Karpas-422 (cell line): Measurements from ENCODE around the gene UST. TPM values are rescaled to one million over a fixed set of nuclear protein-coding genes. Genes with fewer than 3 reads are reported as not detected.

Source experiments
- DNase-seq: peaks from one replicate; pipeline ENCODE4 v3.0.0-alpha.2; 2015
- H2AFZ ChIP-seq: fragments of 200-600 bp; sonication (generic); 2 replicates; pipeline ENCODE4 v1.6.1; 2014; ENCODE audit warnings: antibody characterized with exemption, low read length, mixed read lengths
- H3K27ac ChIP-seq: fragments of 200-600 bp; sonication (generic); 2 replicates; pipeline ENCODE4 v1.5.1; 2014; ENCODE audit warnings: mild to moderate bottlenecking, low read length, moderate library complexity
- H3K27me3 ChIP-seq: fragments of 200-600 bp; sonication (generic); 2 replicates; pipeline ENCODE4 v1.6.1; 2014; ENCODE audit warnings: low read length, mixed read lengths
- H3K36me3 ChIP-seq: fragments of 200-600 bp; sonication (generic); 2 replicates; pipeline ENCODE4 v1.6.1; 2014; ENCODE audit warnings: low read length, mixed read lengths; ENCODE audit not compliant: insufficient read depth
- H3K4me1 ChIP-seq: fragments of 200-600 bp; sonication (generic); 2 replicates; pipeline ENCODE4 v1.6.1; 2014; ENCODE audit warnings: mild to moderate bottlenecking, low read length, mixed read lengths
- H3K4me2 ChIP-seq: fragments of 200-600 bp; sonication (generic); 2 replicates; pipeline ENCODE4 v1.6.1; 2014; ENCODE audit warnings: low read length, low read depth, mild to moderate bottlenecking; ENCODE audit not compliant: poor library complexity, severe bottlenecking
- H3K4me3 ChIP-seq: fragments of 200-600 bp; sonication (generic); 2 replicates; pipeline ENCODE4 v1.5.1; 2014; ENCODE audit warnings: mild to moderate bottlenecking, antibody characterized with exemption, low read length, mixed read lengths
- H3K79me2 ChIP-seq: fragments of 200-600 bp; sonication (generic); 2 replicates; pipeline ENCODE4 v1.6.1; 2014; ENCODE audit warnings: mild to moderate bottlenecking, low read length, mixed read lengths
- H3K9ac ChIP-seq: fragments of 200-600 bp; sonication (generic); 2 replicates; pipeline ENCODE4 v1.6.0; 2014; ENCODE audit warnings: low read length
- H3K9me2 ChIP-seq: fragments of 200-600 bp; sonication (generic), shearing (Covaris generic); replicated peaks from 2 replicates; pipeline ENCODE4 v1.6.0; 2014; ENCODE audit warnings: mild to moderate bottlenecking, low read length, moderate library complexity; ENCODE audit not compliant: insufficient read depth
- H3K9me3 ChIP-seq: fragments of 300-700, 200-600 bp; sonication (generic); 2 replicates; pipeline ENCODE4 v1.6.1; 2014; ENCODE audit warnings: low read length, mixed read lengths
- H4K20me1 ChIP-seq: fragments of 200-600 bp; sonication (generic); 2 replicates; pipeline ENCODE4 v1.6.1; 2014; ENCODE audit warnings: mild to moderate bottlenecking, antibody characterized with exemption, low read length, low read depth; ENCODE audit not compliant: insufficient read depth
- total RNA-seq: library from RNA; depleted of rRNA; stranded (reverse); fragments of >200 nt; shearing (Covaris generic); gene quantifications from 2 replicates; pipeline ENCODE4 v1.2.3, GENCODE V29; 2014; ENCODE audit warnings: low replicate concordance

Gene UST
- total RNA-seq, 1 experiment from 2014 or later = 0.15 TPM

DNA sequence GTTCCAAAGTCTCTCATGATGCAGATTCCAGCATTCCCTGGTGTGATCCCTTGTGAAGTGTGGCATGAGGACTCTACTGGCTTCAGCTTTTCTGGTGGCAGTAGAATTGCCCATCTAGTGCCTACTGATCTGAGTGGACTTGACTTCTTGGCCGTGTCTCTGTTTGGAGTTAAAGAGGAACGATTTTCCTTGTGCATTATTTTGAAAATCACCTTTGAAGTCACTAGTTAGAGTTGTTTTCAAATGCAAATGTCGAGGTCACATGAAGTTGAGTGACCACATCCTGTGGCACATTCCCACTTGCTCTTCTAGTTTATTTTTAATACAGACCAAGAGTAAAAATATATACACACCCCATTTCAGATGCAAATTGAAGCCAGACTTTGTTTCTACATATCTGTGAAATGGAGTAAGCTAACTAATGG lies 300.0 kb downstream of the UST start:
- Histone ChIP-seq H3K27ac (no peak overlapping the region), H3K27me3 (no peaks in the 10 kb centered on the region), H3K36me3 (no peaks in the 10 kb centered on the region), H3K4me1 (peaks cover 4% of the 10 kb centered on the region; the same call in 1 of the 2 replicates), H3K79me2 (no peaks in the 10 kb centered on the region), H3K9ac (no peak overlapping the region), H3K4me3 (no peak overlapping the region), H3K4me2 (no peak overlapping the region), H3K9me3 (no peaks in the 10 kb centered on the region), H2AFZ (no peak overlapping the region), H4K20me1 (no peaks in the 10 kb centered on the region), H3K9me2 (no peaks in the 10 kb centered on the region)
- DNase-seq = no peak

- Histone ChIP-seq H3K9me3 (no peaks in the 10 kb centered on the region), H3K9me2 (no peaks in the 10 kb centered on the region), H3K4me3 (no peak overlapping the region), H3K36me3 (no peaks in the 10 kb centered on the region), H3K27me3 (no peaks in the 10 kb centered on the region), H3K79me2 (no peaks in the 10 kb centered on the region), H3K9ac (no peak overlapping the region), H3K27ac (no peak overlapping the region), H3K4me2 (no peak overlapping the region), H3K4me1 (peaks cover 4% of the 10 kb centered on the region; the same call in 1 of the 2 replicates), H2AFZ (no peak overlapping the region), H4K20me1 (no peaks in the 10 kb centered on the region)
- no peak for DNase-seq
These were observed 302.4 kb downstream of the UST start for GRCh38 chr6:149049230-149049629.

- Histone ChIP-seq H3K36me3 (no peaks in the 10 kb centered on the region), H3K27me3 (no peaks in the 10 kb centered on the region), H3K9ac (no peak overlapping the region), H3K9me3 (no peaks in the 10 kb centered on the region), H3K4me2 (no peak overlapping the region), H4K20me1 (no peaks in the 10 kb centered on the region), H2AFZ (no peak overlapping the region), H3K9me2 (no peaks in the 10 kb centered on the region), H3K4me1 (peaks cover 4% of the 10 kb centered on the region; the same call in 1 of the 2 replicates), H3K79me2 (no peaks in the 10 kb centered on the region), H3K4me3 (no peak overlapping the region), H3K27ac (no peak overlapping the region)
- DNase-seq = no peak
These were observed 303.3 kb downstream of the UST start for GRCh38 chr6:149050160-149050559.

- H2AFZ ChIP-seq = no peak overlapping the region
- H3K9me3 ChIP-seq = no peaks in the 10 kb centered on the region
- no peaks in the 10 kb centered on the region for H3K36me3 ChIP-seq
- H3K9me2 ChIP-seq = no peaks in the 10 kb centered on the region
- no peak overlapping the region for H3K4me3 ChIP-seq
- H4K20me1 ChIP-seq = no peaks in the 10 kb centered on the region
- H3K4me2 ChIP-seq = no peak overlapping the region
- DNase-seq = no peak
- no peak overlapping the region for H3K9ac ChIP-seq
- no peak overlapping the region for H3K27ac ChIP-seq
- H3K79me2 ChIP-seq = no peaks in the 10 kb centered on the region
- H3K27me3 ChIP-seq = no peaks in the 10 kb centered on the region
- no peaks in the 10 kb centered on the region for H3K4me1 ChIP-seq
These were observed 305.7 kb downstream of the UST start for GRCh38 chr6:149052350-149053106.

GRCh38 chr6:149053848-149054558 lies 307.2 kb downstream of the UST start:
- H3K4me3 ChIP-seq = no peak overlapping the region
- no peaks in the 10 kb centered on the region for H3K36me3 ChIP-seq
- H3K27ac ChIP-seq = no peak overlapping the region
- H3K4me1 ChIP-seq = no peaks in the 10 kb centered on the region
- no peak overlapping the region for H2AFZ ChIP-seq
- H3K4me2 ChIP-seq = no peak overlapping the region
- no peak for DNase-seq
- no peaks in the 10 kb centered on the region for H3K27me3 ChIP-seq
- H3K79me2 ChIP-seq = no peaks in the 10 kb centered on the region
- no peaks in the 10 kb centered on the region for H4K20me1 ChIP-seq
- H3K9me3 ChIP-seq = no peaks in the 10 kb centered on the region
- H3K9me2 ChIP-seq = no peaks in the 10 kb centered on the region
- no peak overlapping the region for H3K9ac ChIP-seq

- Histone ChIP-seq H3K27me3 (no peaks in the 10 kb centered on the region), H3K36me3 (no peaks in the 10 kb centered on the region), H3K4me3 (no peak overlapping the region), H3K9me2 (no peaks in the 10 kb centered on the region), H3K9me3 (no peaks in the 10 kb centered on the region), H3K27ac (no peak overlapping the region), H4K20me1 (no peaks in the 10 kb centered on the region), H2AFZ (no peak overlapping the region), H3K4me2 (no peak overlapping the region), H3K9ac (no peak overlapping the region), H3K79me2 (no peaks in the 10 kb centered on the region), H3K4me1 (no peaks in the 10 kb centered on the region)
- DNase-seq = no peak
These were observed 307.8 kb downstream of the UST start for GRCh38 chr6:149054559-149055194.

- no peaks in the 10 kb centered on the region for H3K79me2 ChIP-seq
- no peaks in the 10 kb centered on the region for H4K20me1 ChIP-seq
- no peak overlapping the region for H3K9ac ChIP-seq
- no peak overlapping the region for H3K4me2 ChIP-seq
- no peaks in the 10 kb centered on the region for H3K27me3 ChIP-seq
- no peak for DNase-seq
- H3K9me3 ChIP-seq = no peaks in the 10 kb centered on the region
- no peak overlapping the region for H3K27ac ChIP-seq
- no peak overlapping the region for H2AFZ ChIP-seq
- H3K36me3 ChIP-seq = no peaks in the 10 kb centered on the region
- no peaks in the 10 kb centered on the region for H3K9me2 ChIP-seq
- peaks cover 3% of the 10 kb centered on the region for H3K4me1 ChIP-seq
- no peak overlapping the region for H3K4me3 ChIP-seq
These were observed 308.5 kb downstream of the UST start for GRCh38 chr6:149055195-149055899.
